HG03378 (cell line): ENCODE results near the gene PLEKHJ1.

Experiments used
- ATAC-seq: cut with Tn5 transposase; IDR thresholded peaks from one replicate; pipeline ENCODE4 v1.9.1; 2021; ENCODE audit warnings: mild to moderate bottlenecking, moderate library complexity; ENCODE audit not compliant: unreplicated experiment

Gene PLEKHJ1

DNA sequence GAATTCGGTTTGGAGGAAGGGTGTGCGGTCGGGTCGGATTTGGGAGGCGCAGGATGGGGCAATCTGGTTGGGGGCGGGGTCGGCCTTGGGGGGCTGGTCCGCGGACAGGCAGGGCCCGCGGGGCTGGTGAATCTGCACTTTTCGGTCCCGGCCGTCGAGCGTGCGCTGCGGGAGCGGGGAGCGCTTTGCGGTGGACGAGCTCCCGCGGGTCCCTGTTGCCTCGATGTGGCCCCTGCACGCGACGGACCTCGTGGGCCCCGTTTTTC is 34.0 kb upstream of the PLEKHJ1 start:
- no peak for ATAC-seq

DNA sequence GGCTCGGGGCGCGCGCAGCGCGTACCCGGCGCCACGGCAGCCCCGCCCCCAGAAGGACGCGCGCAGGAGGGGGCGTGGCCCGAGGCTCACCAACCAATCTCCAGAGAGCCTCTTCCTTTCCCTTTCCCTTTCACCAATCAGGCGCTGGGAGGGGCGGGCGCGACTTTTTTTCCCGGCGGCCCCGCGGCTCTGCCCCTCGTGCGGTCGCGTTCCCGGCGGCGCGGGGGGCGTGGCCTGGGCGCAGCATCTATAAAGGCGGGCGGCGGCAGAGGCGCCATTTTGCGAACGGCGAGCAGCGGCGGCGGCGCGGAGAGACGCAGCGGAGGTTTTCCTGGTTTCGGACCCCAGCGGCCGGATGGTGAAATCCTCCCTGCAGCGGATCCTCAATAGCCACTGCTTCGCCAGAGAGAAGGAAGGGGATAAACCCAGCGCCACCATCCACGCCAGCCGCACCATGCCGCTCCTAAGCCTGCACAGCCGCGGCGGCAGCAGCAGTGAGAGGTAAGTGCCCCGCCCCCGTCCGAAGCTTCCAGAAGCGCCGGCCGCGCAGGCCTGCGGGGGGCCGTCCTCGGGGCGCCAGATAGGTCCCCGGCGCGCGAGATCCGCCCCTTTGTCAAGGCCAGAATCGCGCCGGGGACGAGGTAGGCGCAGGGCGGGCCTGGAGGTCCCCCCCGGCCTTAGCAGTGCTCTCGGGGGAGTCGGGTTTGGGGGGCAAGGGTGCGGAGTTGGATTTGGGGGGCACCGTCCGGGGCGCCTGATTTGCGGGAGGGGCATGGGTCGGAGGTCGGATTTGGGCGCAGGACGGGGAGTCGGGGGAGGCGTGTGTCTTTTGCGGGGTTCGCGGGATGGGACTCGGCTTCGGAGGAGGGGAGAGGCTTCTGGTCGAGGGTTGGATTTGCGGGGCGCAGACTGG is 33.4 kb upstream of the PLEKHJ1 start:
- ATAC-seq, result peak; percentile 37

- ATAC-seq, result no peak
Measured at GRCh38 chr19:2268861-2269243, 32.7 kb upstream of the PLEKHJ1 start.

GRCh38 chr19:2268480-2268830 is 32.3 kb upstream of the PLEKHJ1 start:
- no peak for ATAC-seq

DNA sequence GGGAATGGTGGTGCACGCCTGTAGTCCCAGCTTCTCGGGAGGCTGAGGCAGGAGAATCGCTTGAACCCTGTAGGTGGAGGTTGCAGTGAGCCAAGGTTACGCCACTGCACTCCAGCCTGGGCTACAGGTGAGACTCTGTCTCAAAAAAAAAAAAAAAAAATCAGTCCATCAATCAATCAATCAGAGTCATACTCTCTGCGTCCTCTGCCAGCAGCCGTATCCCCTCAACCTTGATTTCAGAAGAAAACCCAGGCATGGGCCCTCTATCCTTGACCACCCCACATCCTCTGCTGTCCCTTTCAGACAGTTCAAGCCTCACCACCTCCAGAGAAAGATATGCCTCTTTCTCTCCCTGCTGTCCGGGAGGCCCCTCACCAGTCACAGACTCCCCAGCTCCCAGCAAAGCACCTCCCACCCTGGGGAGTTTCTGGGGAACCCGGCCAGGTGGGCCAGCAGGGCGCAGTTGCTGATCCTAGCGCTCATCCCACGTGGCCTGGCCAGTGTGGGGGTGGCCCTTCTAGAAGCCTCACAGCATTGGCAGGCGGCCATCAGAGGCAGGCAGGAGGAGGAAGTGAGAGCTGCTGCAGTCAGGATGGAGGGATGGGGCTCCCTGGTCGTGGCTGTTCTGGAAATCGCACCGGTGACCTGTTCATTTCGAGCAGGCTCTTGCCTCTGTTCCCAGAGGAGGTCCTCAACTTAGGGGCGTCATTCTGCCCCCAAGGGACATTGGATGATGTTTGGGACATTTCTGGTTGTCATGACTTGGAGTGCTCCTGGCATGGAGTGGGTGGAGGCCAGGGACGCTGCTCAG is 30.3 kb upstream of the PLEKHJ1 start:
- no peak for ATAC-seq

- no peak for ATAC-seq
Measured at GRCh38 chr19:2261438-2262172, 25.5 kb upstream of the PLEKHJ1 start.

GRCh38 chr19:2260341-2260805 is 24.2 kb upstream of the PLEKHJ1 start:
- ATAC-seq, result no peak

DNA sequence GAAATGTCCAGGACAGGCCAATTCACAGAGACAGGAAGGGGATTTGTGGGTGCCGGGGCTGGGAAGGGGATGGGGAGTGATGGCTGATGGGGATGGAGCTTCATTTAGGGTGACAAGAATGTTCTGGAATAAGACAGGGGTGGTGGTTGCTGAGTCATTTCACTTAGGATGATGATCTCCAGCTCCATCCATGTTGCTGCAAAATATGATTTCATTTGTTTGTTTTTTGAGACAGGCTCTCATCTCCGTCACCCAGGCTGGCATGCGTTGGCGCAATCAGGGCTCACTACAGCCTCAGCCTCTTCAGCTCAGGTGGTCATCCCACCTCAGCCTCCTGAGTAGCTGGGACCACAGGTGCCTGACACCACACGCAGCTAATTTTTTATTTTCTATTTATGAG is 23.2 kb upstream of the PLEKHJ1 start:
- ATAC-seq, result no peak

- ATAC-seq, result no peak
Measured at GRCh38 chr19:2255982-2256685, 20.0 kb upstream of the PLEKHJ1 start, which contains the start of gene JSRP1. Gene JSRP1, minus strand, starts transcription at chr19:2256417. Its CDS starts 1,103 bp downstream, at chr19:2255314.

GRCh38 chr19:2255112-2255845 is 19.1 kb upstream of the PLEKHJ1 start:
- no peak for ATAC-seq

GRCh38 chr19:2254064-2254872 is 18.1 kb upstream of the PLEKHJ1 start:
- ATAC-seq, result no peak

- no peak for ATAC-seq
Measured at GRCh38 chr19:2253106-2254063, 17.3 kb upstream of the PLEKHJ1 start.

DNA sequence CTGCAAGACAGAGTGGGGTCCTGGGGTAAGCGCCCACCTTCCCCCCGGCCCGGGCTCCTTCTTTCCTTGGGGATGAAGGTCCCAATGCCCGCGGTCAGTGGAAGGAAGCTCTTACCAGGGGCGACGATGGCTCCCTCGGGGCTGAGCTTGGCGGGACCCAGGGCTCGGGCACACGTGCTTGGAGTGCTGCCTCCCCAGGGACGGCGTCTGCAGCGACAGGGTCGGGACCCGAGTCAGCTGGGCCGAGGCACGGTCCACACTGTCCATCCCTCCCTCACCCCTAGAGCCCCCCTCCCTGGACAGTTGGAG is 16.6 kb upstream of the PLEKHJ1 start:
- no peak for ATAC-seq

GRCh38 chr19:2252055-2252796 is 16.1 kb upstream of the PLEKHJ1 start:
- ATAC-seq, result no peak

GRCh38 chr19:2251106-2252054 is 15.3 kb upstream of the PLEKHJ1 start:
- no peak for ATAC-seq

DNA sequence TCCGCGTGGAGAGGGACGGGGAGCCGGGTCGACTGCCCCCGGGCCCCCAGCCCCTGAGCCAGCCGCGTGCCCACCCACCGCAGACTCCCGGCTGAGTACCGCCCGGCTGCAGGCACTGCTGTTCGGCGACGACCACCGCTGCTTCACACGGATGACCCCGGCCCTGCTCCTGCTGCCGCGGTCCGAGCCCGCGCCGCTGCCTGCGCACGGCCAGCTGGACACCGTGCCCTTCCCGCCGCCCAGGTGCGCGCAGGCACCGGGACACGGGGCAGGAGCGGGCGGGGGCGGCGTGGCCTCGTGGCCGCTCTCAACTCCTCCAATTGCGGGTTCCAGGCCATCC is 14.6 kb upstream of the PLEKHJ1 start:
- ATAC-seq, result no peak
